Gastroesophageal sphincter (tissue), 3 donors: Measurements from ENCODE around the gene NELFA.

Source experiments
- CTCF ChIP-seq, 4 experiments: fragments of 200-600 bp in 2 of 4; fragments of 450-650 bp in 2 of 4; sonication (generic) in 1 of 4; IDR thresholded peaks; one replicate each; pipeline ENCODE4 v1.5.1; 2017 to 2019; ENCODE audit warnings: antibody characterized with exemption in 4 of 4, mild to moderate bottlenecking in 2 of 4, moderate library complexity in 2 of 4
- EP300 ChIP-seq: sonication (generic); formaldehyde crosslinking; IDR thresholded peaks from one replicate; pipeline ENCODE4 v1.6.1; 2017; ENCODE audit warnings: antibody characterized with exemption, mild to moderate bottlenecking
- POLR2A ChIP-seq, 2 donors: fragments of 450-650 bp; IDR thresholded peaks; one replicate each; pipeline ENCODE4 v1.6.1; 2017; ENCODE audit warnings: antibody characterized with exemption in 2 of 2, mild to moderate bottlenecking in 2 of 2, moderate library complexity in 1 of 2

GRCh38 chr4:1961038-1961437 lies 47.7 kb downstream of the NELFA start:
- TF ChIP-seq EP300 (no peak), CTCF (IDR thresholded peaks at IDR 0.05) (no peak), POLR2A (IDR thresholded peaks at IDR 0.05) (no peak)
